ENCODE measurements around the gene TBKBP1.

Gene TBKBP1

DNA sequence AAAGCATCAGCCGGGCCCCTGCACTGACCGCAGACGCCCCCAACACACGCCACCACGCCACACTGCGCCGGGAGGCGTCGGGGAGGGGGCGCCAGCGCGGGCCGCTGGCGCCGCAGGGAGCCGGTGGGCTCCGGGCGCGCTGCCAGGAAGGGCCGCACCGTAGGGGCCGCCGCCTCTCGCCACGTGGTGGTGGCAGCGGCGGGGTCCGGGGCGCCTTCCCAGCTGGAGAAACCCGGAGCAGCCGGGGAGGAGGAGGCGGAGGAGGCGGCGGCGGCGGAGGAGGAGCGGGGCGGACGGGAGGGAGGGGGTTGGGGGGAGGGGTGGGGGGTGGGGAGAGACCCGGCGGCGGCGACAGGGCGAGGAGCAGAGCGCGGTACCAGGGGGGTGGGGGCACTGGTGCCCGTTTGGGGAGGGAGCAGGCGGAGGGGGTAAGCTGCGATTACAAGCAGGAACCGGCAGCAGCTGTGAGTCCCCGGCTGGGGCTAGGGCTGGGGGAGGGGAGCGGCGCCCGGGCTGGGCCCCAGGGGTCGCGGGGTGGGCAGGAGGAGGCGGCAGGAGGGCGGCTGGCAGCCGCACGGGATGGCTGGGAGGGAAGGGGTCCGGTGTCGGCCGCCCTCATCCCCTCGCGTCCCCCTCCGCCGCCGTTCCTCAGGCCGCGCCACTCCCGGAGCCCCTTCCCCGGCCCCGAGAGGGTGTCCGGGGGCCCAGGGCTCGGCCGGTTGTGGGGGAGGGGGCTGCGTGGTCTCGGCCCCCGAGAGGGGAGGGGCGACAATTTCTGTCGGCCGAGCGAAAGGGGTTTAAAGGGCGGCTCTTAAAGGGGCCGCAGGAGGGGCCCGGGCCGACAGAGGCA lies at the start of gene TBKBP1:
Gene TBKBP1 (plus strand): TSS at position 431 of the 850 bp plus-strand sequence. CDS start 1,952 bp downstream, outside the sequence.
- H3K4me3 ChIP-seq (ENCODE audit: low read depth, low read length), result peak within 1 kb of the TSS; percentile 77
- peak; percentile 91 for DNase-seq (ENCODE audit: low read depth)
- TF ChIP-seq POLR2A (IDR thresholded peaks at IDR 0.05; ENCODE audit: extremely low read depth, insufficient read length) (no peak), MAX (IDR thresholded peaks at IDR 0.05; ENCODE audit: low read depth, low read length) (peak; percentile 22; the same call in 1 of the 2 replicates)

- no peak overlapping the region for H3K4me3 ChIP-seq (ENCODE audit: low read depth, low read length)
- peak; percentile 76 for DNase-seq (ENCODE audit: low read depth)
- TF ChIP-seq POLR2A (IDR thresholded peaks at IDR 0.05; ENCODE audit: extremely low read depth, insufficient read length) (no peak), MYC (IDR thresholded peaks at IDR 0.05; ENCODE audit: low read depth, low read length) (no peak), MAX (IDR thresholded peaks at IDR 0.05; ENCODE audit: low read depth, low read length) (no peak)
- TF ChIP-seq, protein P1, sequence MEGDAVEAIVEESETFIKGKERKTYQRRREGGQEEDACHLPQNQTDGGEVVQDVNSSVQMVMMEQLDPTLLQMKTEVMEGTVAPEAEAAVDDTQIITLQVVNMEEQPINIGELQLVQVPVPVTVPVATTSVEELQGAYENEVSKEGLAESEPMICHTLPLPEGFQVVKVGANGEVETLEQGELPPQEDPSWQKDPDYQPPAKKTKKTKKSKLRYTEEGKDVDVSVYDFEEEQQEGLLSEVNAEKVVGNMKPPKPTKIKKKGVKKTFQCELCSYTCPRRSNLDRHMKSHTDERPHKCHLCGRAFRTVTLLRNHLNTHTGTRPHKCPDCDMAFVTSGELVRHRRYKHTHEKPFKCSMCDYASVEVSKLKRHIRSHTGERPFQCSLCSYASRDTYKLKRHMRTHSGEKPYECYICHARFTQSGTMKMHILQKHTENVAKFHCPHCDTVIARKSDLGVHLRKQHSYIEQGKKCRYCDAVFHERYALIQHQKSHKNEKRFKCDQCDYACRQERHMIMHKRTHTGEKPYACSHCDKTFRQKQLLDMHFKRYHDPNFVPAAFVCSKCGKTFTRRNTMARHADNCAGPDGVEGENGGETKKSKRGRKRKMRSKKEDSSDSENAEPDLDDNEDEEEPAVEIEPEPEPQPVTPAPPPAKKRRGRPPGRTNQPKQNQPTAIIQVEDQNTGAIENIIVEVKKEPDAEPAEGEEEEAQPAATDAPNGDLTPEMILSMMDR (IDR thresholded peaks at IDR 0.05; ENCODE audit: low read depth, low read length), result no peak
Observed at GRCh38 chr17:47644324-47644723, 49.6 kb upstream of the TBKBP1 start.

DNA sequence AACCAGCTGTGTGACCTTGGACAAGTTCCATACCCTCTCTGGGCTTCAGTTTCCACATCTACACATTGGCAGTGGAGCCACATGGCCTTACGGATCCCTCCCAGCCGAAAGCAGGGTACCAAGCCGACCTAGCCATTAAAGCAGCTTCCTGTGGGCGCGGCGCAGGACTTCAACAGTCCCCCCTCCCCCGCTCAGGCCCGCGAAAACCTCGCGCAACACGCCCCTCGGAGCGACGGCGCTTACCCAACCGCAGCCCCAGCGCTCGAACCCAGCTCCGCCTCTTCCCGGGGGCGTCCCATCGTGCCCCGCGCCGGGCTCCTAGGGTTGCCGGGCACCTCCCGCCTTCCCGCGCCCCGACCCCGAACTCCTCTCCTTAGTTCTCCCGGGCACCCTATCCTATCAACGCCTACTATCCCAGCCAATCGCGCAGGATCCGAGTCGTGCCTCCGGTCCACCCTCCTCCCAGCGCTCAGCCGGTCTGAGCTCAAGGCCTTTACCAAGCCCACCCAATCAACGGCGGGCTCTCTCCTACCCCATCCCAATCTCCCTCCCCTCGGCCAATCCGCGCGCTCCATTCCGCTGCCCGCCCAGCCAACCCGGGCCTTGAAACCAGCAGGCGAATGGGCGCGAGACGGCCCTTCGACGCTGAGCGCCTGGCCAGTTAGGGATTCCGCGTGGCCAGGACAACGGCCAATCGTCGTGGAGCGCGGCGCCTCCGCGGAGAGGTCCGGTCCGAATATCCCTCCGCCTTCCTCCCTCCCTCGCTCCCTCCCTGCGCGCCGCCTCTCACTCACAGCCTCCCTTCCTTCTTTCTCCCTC lies 44.6 kb upstream of the TBKBP1 start, which contains the start of gene KPNB1:
Gene KPNB1 (plus strand): TSS at position 767 of the 819 bp plus-strand sequence. CDS start 326 bp downstream, outside the sequence.
- DNase-seq (ENCODE audit: low read depth), result peak; percentile 100
- TF ChIP-seq MAX (IDR thresholded peaks at IDR 0.05; ENCODE audit: low read depth, low read length) (peak; percentile 89), MYC (IDR thresholded peaks at IDR 0.05; ENCODE audit: low read depth, low read length) (peak; percentile 89), POLR2A (IDR thresholded peaks at IDR 0.05; ENCODE audit: extremely low read depth, insufficient read length) (peak; percentile 58)
- TF ChIP-seq, protein P1 (IDR thresholded peaks at IDR 0.05; ENCODE audit: low read depth, low read length), result no peak
- peak within 1 kb of the TSS; percentile 97 for H3K4me3 ChIP-seq (ENCODE audit: low read depth, low read length)

- no peak for TF ChIP-seq MYC (IDR thresholded peaks at IDR 0.05; ENCODE audit: low read depth, low read length)
- no peak for TF ChIP-seq POLR2A (IDR thresholded peaks at IDR 0.05; ENCODE audit: extremely low read depth, insufficient read length)
- TF ChIP-seq MAX (IDR thresholded peaks at IDR 0.05; ENCODE audit: low read depth, low read length), result no peak
- TF ChIP-seq, protein P1 (IDR thresholded peaks at IDR 0.05; ENCODE audit: low read depth, low read length), result no peak
- peak overlapping the region; percentile 69 for H3K4me3 ChIP-seq (ENCODE audit: low read depth, low read length)
- DNase-seq (ENCODE audit: low read depth), result no peak
Observed at GRCh38 chr17:47649972-47650524, 43.9 kb upstream of the TBKBP1 start.

DNA sequence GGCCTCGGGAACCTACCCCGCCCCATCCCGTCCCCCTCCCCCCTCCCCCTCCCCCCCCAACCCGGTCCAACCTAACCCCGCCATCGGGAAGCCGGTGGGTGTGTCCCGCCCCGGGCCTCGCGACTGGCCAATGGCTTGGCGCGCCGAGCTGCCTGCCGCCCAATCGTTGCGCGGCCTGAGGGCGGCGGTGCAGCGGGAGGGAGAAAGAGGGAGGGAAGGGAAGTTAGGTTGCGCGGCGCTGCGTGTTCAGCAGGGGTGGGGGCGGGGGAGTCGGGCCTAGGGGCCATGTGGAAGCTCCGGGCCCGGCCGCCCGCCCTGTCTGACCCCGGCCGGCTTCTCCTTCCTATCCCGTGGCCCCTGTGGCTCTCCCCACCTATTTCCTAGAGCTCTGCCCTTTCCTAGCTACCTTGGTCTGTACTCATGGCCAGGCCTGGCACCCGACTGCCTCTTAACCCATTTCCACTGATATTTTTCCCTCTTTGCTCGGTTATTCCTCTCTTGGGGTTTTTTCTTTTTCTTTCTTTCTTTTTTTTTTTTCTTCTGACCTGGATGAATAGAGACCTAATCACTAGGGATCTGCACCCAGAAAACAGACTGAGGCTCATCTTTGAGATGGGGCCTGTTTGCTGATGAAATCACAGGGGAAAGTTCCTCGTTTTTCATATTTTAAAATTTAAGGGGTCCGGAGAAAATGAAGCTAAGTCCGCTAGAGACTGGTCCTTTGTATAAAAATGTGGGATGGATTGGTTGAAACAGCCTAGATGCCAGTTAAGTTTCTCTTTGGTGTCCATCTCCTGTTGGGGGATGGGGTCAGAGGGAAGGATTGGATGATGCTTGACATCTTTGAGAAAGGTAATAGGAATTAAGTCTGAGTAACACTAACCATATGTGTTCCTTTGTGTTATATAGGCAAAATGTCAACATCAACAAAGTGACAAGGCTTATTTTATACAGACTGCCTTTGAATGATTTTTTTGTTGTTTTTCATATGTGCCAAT lies 43.1 kb upstream of the TBKBP1 start:
- peak overlapping the region; percentile 91 for H3K4me3 ChIP-seq (ENCODE audit: low read depth, low read length)
- peak; percentile 99 for DNase-seq (ENCODE audit: low read depth)

More for the DNA sequence above, 43.1 kb upstream of the TBKBP1 start:
- peak; percentile 78 for TF ChIP-seq MYC (IDR thresholded peaks at IDR 0.05; ENCODE audit: low read depth, low read length)
- TF ChIP-seq, protein P1 (IDR thresholded peaks at IDR 0.05; ENCODE audit: low read depth, low read length), result no peak
- peak; percentile 65 for TF ChIP-seq MAX (IDR thresholded peaks at IDR 0.05; ENCODE audit: low read depth, low read length)
- peak; percentile 9 for TF ChIP-seq POLR2A (IDR thresholded peaks at IDR 0.05; ENCODE audit: extremely low read depth, insufficient read length)

Measured in NB4 (cell line).